ENCODE results near the gene ZNF219. TPM values are rescaled to one million over a fixed set of nuclear protein-coding genes. Genes with fewer than 3 reads are reported as not detected.

Gene ZNF219
- total and polyA plus RNA-seq, 2 of the 13 experiments (the other 11 are each of a cell fraction or from before 2014, with no cell fraction given): 34.5 to 36.6 TPM

GRCh38 chr14:21106498-21107282 lies 8.2 kb upstream of the ZNF219 start (continued):
- no peak; the same call in 1 of the 2 replicates for TF ChIP-seq NCOA1 (CRISPR knock-in tag; IDR thresholded peaks at IDR 0.05)
- TF ChIP-seq JARID2 (CRISPR knock-in tag; IDR thresholded peaks at IDR 0.05; ENCODE audit: insufficient replicate concordance): no peak
- TF ChIP-seq PBX3 (CRISPR knock-in tag; IDR thresholded peaks at IDR 0.05; ENCODE audit: borderline replicate concordance): no peak
- TF ChIP-seq PPARG (CRISPR knock-in tag; conservative IDR thresholded peaks at IDR 0.05): 0 out of 2 replicates have a peak, but pooled peaks have one; percentile 50
- TF ChIP-seq ARID2 (CRISPR knock-in tag; IDR thresholded peaks at IDR 0.05; ENCODE audit: borderline replicate concordance): no peak
- TF ChIP-seq ZMAT5 (CRISPR knock-in tag; IDR thresholded peaks at IDR 0.05; ENCODE audit: borderline replicate concordance, low read depth): no peak
- TF ChIP-seq TFDP2 (CRISPR knock-in tag; IDR thresholded peaks at IDR 0.05): no peak
- TF ChIP-seq CENPT (CRISPR knock-in tag; IDR thresholded peaks at IDR 0.05; ENCODE audit: low read depth): no peak
- peak; percentile 59; the same call in 1 of the 2 replicates for TF ChIP-seq STAT5B (CRISPR knock-in tag; IDR thresholded peaks at IDR 0.05)
- TF ChIP-seq MIER2 (CRISPR knock-in tag; IDR thresholded peaks at IDR 0.05): peak; percentile 83
- no peak for TF ChIP-seq ZNF766 (CRISPR knock-in tag; IDR thresholded peaks at IDR 0.05; ENCODE audit: borderline replicate concordance)
- TF ChIP-seq GABPA (IDR thresholded peaks at IDR 0.05; ENCODE audit: low read depth, low read length): no peak
- no peak for TF ChIP-seq GABPA (CRISPR knock-in tag; IDR thresholded peaks at IDR 0.05; ENCODE audit: low read depth)
- TF ChIP-seq, protein P1, sequence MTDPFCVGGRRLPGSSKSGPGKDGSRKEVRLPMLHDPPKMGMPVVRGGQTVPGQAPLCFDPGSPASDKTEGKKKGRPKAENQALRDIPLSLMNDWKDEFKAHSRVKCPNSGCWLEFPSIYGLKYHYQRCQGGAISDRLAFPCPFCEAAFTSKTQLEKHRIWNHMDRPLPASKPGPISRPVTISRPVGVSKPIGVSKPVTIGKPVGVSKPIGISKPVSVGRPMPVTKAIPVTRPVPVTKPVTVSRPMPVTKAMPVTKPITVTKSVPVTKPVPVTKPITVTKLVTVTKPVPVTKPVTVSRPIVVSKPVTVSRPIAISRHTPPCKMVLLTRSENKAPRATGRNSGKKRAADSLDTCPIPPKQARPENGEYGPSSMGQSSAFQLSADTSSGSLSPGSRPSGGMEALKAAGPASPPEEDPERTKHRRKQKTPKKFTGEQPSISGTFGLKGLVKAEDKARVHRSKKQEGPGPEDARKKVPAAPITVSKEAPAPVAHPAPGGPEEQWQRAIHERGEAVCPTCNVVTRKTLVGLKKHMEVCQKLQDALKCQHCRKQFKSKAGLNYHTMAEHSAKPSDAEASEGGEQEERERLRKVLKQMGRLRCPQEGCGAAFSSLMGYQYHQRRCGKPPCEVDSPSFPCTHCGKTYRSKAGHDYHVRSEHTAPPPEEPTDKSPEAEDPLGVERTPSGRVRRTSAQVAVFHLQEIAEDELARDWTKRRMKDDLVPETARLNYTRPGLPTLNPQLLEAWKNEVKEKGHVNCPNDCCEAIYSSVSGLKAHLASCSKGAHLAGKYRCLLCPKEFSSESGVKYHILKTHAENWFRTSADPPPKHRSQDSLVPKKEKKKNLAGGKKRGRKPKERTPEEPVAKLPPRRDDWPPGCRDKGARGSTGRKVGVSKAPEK (CRISPR knock-in tag; IDR thresholded peaks at IDR 0.05; ENCODE audit: borderline replicate concordance): peak; percentile 41; the same call in 1 of the 2 replicates
- no peak for TF ChIP-seq ZNF121 (CRISPR knock-in tag; IDR thresholded peaks at IDR 0.05)
- TF ChIP-seq TCF7L2 (IDR thresholded peaks at IDR 0.05; ENCODE audit: low read depth, low read length): no peak
- no peak for TF ChIP-seq RBFOX2 (IDR thresholded peaks at IDR 0.05; ENCODE audit: low read depth, low read length)
- no peak for TF ChIP-seq FOXO4 (CRISPR knock-in tag; conservative IDR thresholded peaks at IDR 0.05)
- TF ChIP-seq HIVEP1 (CRISPR knock-in tag; IDR thresholded peaks at IDR 0.05): peak; percentile 70; the same call in 1 of the 2 replicates
- 0 out of 2 replicates have a peak, but pooled peaks have one; percentile 49 for TF ChIP-seq ZNF839 (CRISPR knock-in tag; IDR thresholded peaks at IDR 0.05; ENCODE audit: borderline replicate concordance)

Data from HepG2 (cell line).